Fibroblast of lung (primary cell): ENCODE measurements around the gene CILP. TPM values are rescaled to one million over a fixed set of nuclear protein-coding genes. Genes with fewer than 3 reads are reported as not detected.

ENCODE experiments used
- DNase-seq, 2 donors: peaks; one replicate each; pipeline versions ENCODE4 v3.0.0 to v3.0.0-alpha.2; 2010; ENCODE audit warnings: low read depth in 2 of 2
- H2AFZ ChIP-seq: 2 replicates; pipeline ENCODE4 v1.5.1; 2012; ENCODE audit warnings: low read length, control low read depth, inconsistent platforms
- H3K27ac ChIP-seq: 2 replicates; pipeline ENCODE4 v1.5.1; 2011; ENCODE audit warnings: low read length, control low read depth; ENCODE audit not compliant: insufficient read depth
- H3K27me3 ChIP-seq: 2 replicates; pipeline ENCODE4 v1.5.1; 2011; ENCODE audit warnings: mild to moderate bottlenecking, low read length; ENCODE audit not compliant: control insufficient read depth, insufficient read depth
- H3K36me3 ChIP-seq: 2 replicates; pipeline ENCODE4 v1.5.1; 2011; ENCODE audit warnings: low read length; ENCODE audit not compliant: control insufficient read depth, insufficient read depth
- H3K4me1 ChIP-seq: 2 replicates; pipeline ENCODE4 v1.5.1; 2011; ENCODE audit warnings: low read length; ENCODE audit not compliant: control insufficient read depth, insufficient read depth; ENCODE audit errors: extremely low read depth
- H3K4me2 ChIP-seq: 2 replicates; pipeline ENCODE4 v1.5.1; 2011; ENCODE audit warnings: low read length, control low read depth; ENCODE audit not compliant: insufficient read depth; ENCODE audit errors: extremely low read depth
- H3K4me3 ChIP-seq, 4 experiments: fragments of 200-600 bp in 1 of 4; sonication (generic) in 1 of 4; replicated peaks in 1 of 4; 2 replicates each; pipeline ENCODE4 v1.5.1; 2011 to 2016; ENCODE audit warnings: low read length in 4 of 4, low read depth in 3 of 4, mild to moderate bottlenecking in 3 of 4, control low read depth in 2 of 4, inconsistent platforms in 1 of 4, mixed read lengths in 1 of 4; ENCODE audit not compliant: insufficient read depth in 1 of 4; ENCODE audit errors: control extremely low read depth in 1 of 4
- H3K79me2 ChIP-seq: 2 replicates; pipeline ENCODE4 v1.5.1; 2012; ENCODE audit warnings: mild to moderate bottlenecking, low read length, inconsistent platforms; ENCODE audit not compliant: control insufficient read depth, insufficient read depth
- H3K9ac ChIP-seq: 2 replicates; pipeline ENCODE4 v1.5.1; 2011; ENCODE audit warnings: mild to moderate bottlenecking, low read length, control low read depth; ENCODE audit not compliant: insufficient read depth
- H3K9me3 ChIP-seq: 2 replicates; pipeline ENCODE4 v1.5.1; 2012; ENCODE audit warnings: low read depth, low read length; ENCODE audit not compliant: control insufficient read depth, insufficient read depth
- H4K20me1 ChIP-seq: 2 replicates; pipeline ENCODE4 v1.5.1; 2011; ENCODE audit warnings: low read length; ENCODE audit not compliant: control insufficient read depth, insufficient read depth; ENCODE audit errors: extremely low read depth
- EZH2 ChIP-seq: IDR thresholded peaks from 2 replicates; pipeline ENCODE4 v1.5.1; 2012; ENCODE audit warnings: low read length, control low read depth, mild to moderate bottlenecking; ENCODE audit errors: missing control alignments
- polyA plus RNA-seq, 2 donors: library from polyadenylated mRNA; depleted of rRNA in 1 of 2; stranded (reverse) in 1 of 2; unstranded in 1 of 2; fragments of >200 nt; gene quantifications; 2 replicates each; pipeline ENCODE4 v1.2.1, GENCODE V29; 2011 to 2012; ENCODE audit warnings: missing spikeins in 1 of 2
- total RNA-seq: library from RNA; depleted of rRNA; stranded (reverse); fragments of >200 nt; gene quantifications from 2 replicates; pipeline ENCODE4 v1.2.1, GENCODE V29; 2014
- TF ChIP-seq, protein P1 (sequence below), 2 donors: IDR thresholded peaks in 1 of 2; conservative IDR thresholded peaks in 1 of 2; 1 replicate in 1 of 2; 2 replicates in 1 of 2; pipeline ENCODE4 v1.5.1; 2011 to 2012; ENCODE audit warnings: low read length in 2 of 2, control low read depth in 1 of 2, inconsistent platforms in 1 of 2, low read depth in 1 of 2, mild to moderate bottlenecking in 1 of 2

CILP gene
- total and polyA plus RNA-seq, 2 donors (not counting 1 experiment from before 2014, with no cell fraction given): 0.06 to 0.17 TPM

DNA sequence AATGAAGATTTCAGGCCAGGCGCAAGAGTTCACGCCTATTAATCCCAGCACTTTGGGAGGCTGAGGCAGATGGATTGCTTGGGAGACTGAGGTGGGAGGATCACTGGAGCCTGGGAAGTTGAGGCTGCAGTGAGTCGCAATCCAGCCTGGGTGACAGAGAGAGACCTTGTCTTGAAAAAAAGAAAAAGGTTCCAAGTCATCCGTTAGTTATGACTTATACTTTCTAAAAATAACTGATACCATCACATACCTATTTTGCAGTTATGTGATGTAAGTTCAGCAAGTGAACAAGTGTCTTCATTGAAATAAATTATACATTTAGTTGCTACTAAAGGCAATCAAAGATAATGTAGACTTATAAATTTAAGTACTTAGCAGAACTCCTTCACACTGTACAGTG lies 48.2 kb downstream of the CILP start:
- Histone ChIP-seq H3K4me3 (no peak overlapping the region), H3K4me2 (no peak overlapping the region), H3K9me3 (no peaks in the 10 kb centered on the region), H3K9ac (no peak overlapping the region), H3K4me1 (no peaks in the 10 kb centered on the region), H3K36me3 (no peaks in the 10 kb centered on the region), H3K27ac (no peak overlapping the region), H2AFZ (no peak overlapping the region), H3K79me2 (no peaks in the 10 kb centered on the region), H4K20me1 (no peaks in the 10 kb centered on the region), H3K27me3 (no peaks in the 10 kb centered on the region)
- peak in 1 of 2 donors; percentile 19 for DNase-seq
- TF ChIP-seq, protein P1, sequence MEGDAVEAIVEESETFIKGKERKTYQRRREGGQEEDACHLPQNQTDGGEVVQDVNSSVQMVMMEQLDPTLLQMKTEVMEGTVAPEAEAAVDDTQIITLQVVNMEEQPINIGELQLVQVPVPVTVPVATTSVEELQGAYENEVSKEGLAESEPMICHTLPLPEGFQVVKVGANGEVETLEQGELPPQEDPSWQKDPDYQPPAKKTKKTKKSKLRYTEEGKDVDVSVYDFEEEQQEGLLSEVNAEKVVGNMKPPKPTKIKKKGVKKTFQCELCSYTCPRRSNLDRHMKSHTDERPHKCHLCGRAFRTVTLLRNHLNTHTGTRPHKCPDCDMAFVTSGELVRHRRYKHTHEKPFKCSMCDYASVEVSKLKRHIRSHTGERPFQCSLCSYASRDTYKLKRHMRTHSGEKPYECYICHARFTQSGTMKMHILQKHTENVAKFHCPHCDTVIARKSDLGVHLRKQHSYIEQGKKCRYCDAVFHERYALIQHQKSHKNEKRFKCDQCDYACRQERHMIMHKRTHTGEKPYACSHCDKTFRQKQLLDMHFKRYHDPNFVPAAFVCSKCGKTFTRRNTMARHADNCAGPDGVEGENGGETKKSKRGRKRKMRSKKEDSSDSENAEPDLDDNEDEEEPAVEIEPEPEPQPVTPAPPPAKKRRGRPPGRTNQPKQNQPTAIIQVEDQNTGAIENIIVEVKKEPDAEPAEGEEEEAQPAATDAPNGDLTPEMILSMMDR (conservative IDR thresholded peaks at IDR 0.05 in 1 of 2, IDR thresholded peaks at IDR 0.05 in 1 of 2; ENCODE audit: low read depth in 1 of 2, low read length in 2 of 2): no peak
- TF ChIP-seq EZH2: no peak

DNA sequence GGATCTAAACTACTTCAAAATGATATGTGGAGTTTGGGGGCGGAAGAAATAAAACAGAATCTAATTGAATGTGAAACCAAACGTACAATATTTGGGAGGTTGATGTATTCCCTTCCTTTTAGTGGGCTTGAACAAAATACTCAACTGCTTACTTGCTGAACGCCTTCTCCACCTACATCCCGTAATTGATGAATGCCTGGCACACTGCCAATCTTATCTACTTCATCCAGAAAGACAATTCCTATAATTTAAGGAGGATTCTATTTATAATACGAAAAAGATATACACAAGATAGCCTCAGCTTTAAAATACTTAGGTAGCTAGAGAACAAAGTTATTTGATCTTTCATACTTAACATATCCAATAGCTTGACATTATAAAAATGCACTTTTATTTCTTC lies 54.6 kb downstream of the CILP start:
- Histone ChIP-seq H3K9ac (no peak overlapping the region), H3K27me3 (no peaks in the 10 kb centered on the region), H3K9me3 (no peaks in the 10 kb centered on the region), H4K20me1 (no peaks in the 10 kb centered on the region), H3K27ac (no peak overlapping the region), H3K4me3 (no peak overlapping the region), H3K79me2 (no peaks in the 10 kb centered on the region), H3K4me1 (no peaks in the 10 kb centered on the region), H3K4me2 (no peak overlapping the region), H3K36me3 (peaks cover 3% of the 10 kb centered on the region), H2AFZ (no peak overlapping the region)
- DNase-seq: no peak
- TF ChIP-seq EZH2: no peak
- TF ChIP-seq, protein P1 (conservative IDR thresholded peaks at IDR 0.05 in 1 of 2, IDR thresholded peaks at IDR 0.05 in 1 of 2; ENCODE audit: low read depth in 1 of 2, low read length in 2 of 2): no peak

GRCh38 chr15:65154720-65155119 lies 56.6 kb downstream of the CILP start:
- Histone ChIP-seq H3K4me1 (no peaks in the 10 kb centered on the region), H3K4me2 (no peak overlapping the region), H3K36me3 (peaks cover 3% of the 10 kb centered on the region), H3K9ac (no peak overlapping the region), H2AFZ (no peak overlapping the region), H3K27ac (no peak overlapping the region), H3K9me3 (no peaks in the 10 kb centered on the region), H3K79me2 (no peaks in the 10 kb centered on the region), H3K27me3 (no peaks in the 10 kb centered on the region), H3K4me3 (no peak overlapping the region), H4K20me1 (no peaks in the 10 kb centered on the region)
- TF ChIP-seq EZH2: no peak
- TF ChIP-seq, protein P1 (conservative IDR thresholded peaks at IDR 0.05 in 1 of 2, IDR thresholded peaks at IDR 0.05 in 1 of 2; ENCODE audit: low read depth in 1 of 2, low read length in 2 of 2): no peak
- no peak for DNase-seq
